ENCODE measurements around the gene AP2A2.

AP2A2 gene

GRCh38 chr11:1003159-1003558 is 77.5 kb downstream of the AP2A2 start:
- no peak for TF ChIP-seq CTCF (IDR thresholded peaks at IDR 0.05; ENCODE audit: low read depth, low read length)
- in situ Hi-C loops (cut with HindIII; ENCODE audit: low sequenced_read_pairs) = no loop called here
- H3K4me3 ChIP-seq (ENCODE audit: low read depth, low read length) = no peak overlapping the region
- DNase-seq (ENCODE audit: low read depth, low spot score) = no peak

- TF ChIP-seq CTCF (IDR thresholded peaks at IDR 0.05; ENCODE audit: low read depth, low read length) = no peak
- in situ Hi-C loops (cut with HindIII; ENCODE audit: low sequenced_read_pairs) = no loop called here
- DNase-seq (ENCODE audit: low read depth, low spot score) = no peak
- no peak overlapping the region for H3K4me3 ChIP-seq (ENCODE audit: low read depth, low read length)
These were observed 80.3 kb downstream of the AP2A2 start for GRCh38 chr11:1005928-1006327.

- in situ Hi-C loops (cut with HindIII; ENCODE audit: low sequenced_read_pairs) = no loop called here
- no peak for DNase-seq (ENCODE audit: low read depth, low spot score)
- no peak for TF ChIP-seq CTCF (IDR thresholded peaks at IDR 0.05; ENCODE audit: low read depth, low read length)
- no peak overlapping the region for H3K4me3 ChIP-seq (ENCODE audit: low read depth, low read length)
These were observed 81.1 kb downstream of the AP2A2 start for GRCh38 chr11:1006762-1007161.

GRCh38 chr11:1007279-1007678 is 81.6 kb downstream of the AP2A2 start:
- H3K4me3 ChIP-seq (ENCODE audit: low read depth, low read length) = no peak overlapping the region
- in situ Hi-C loops (cut with HindIII; ENCODE audit: low sequenced_read_pairs) = no loop called here
- no peak for TF ChIP-seq CTCF (IDR thresholded peaks at IDR 0.05; ENCODE audit: low read depth, low read length)
- DNase-seq (ENCODE audit: low read depth, low spot score) = no peak

GRCh38 chr11:1008001-1008802 is 82.5 kb downstream of the AP2A2 start:
- TF ChIP-seq CTCF (IDR thresholded peaks at IDR 0.05; ENCODE audit: low read depth, low read length) = no peak
- H3K4me3 ChIP-seq (ENCODE audit: low read depth, low read length) = no peak overlapping the region
- DNase-seq (ENCODE audit: low read depth, low spot score) = peak; percentile 30
- in situ Hi-C loops (cut with HindIII; ENCODE audit: low sequenced_read_pairs) = no loop called here

- no peak for DNase-seq (ENCODE audit: low read depth, low spot score)
- no peak overlapping the region for H3K4me3 ChIP-seq (ENCODE audit: low read depth, low read length)
- no peak for TF ChIP-seq CTCF (IDR thresholded peaks at IDR 0.05; ENCODE audit: low read depth, low read length)
- in situ Hi-C loops (cut with HindIII; ENCODE audit: low sequenced_read_pairs) = no loop called here
These were observed 83.1 kb downstream of the AP2A2 start for GRCh38 chr11:1008803-1009145.

Measured in astrocyte of the spinal cord (primary cell).